ENCODE data around the gene STK32C.

GRCh38 chr10:132257271-132257670, 50.5 kb downstream of the STK32C start:
- no peak for TF ChIP-seq CTCF (IDR thresholded peaks at IDR 0.05 in 8 of 11, conservative IDR thresholded peaks at IDR 0.05 in 3 of 11)
- no peak for TF ChIP-seq POLR2A (IDR thresholded peaks at IDR 0.05)
- TF ChIP-seq POLR2AphosphoS5 (IDR thresholded peaks at IDR 0.05): no peak

Data from spleen (tissue), 7 donors.